MM.1S (cell line): ENCODE measurements around the gene BACE2.

Source experiments
- DNase-seq: peaks from one replicate; pipeline ENCODE4 v3.0.0-alpha.2; 2015
- H2AFZ ChIP-seq: fragments of 300-600 bp; sonication (generic); 2 replicates; pipeline ENCODE4 v1.6.0; 2016; ENCODE audit warnings: antibody characterized with exemption, low read length
- H3F3A ChIP-seq: fragments of 300-600 bp; sonication (generic); 2 replicates; pipeline ENCODE4 v1.6.1; 2016; ENCODE audit warnings: mild to moderate bottlenecking, antibody characterized with exemption, low read length, moderate library complexity, mixed read lengths; ENCODE audit not compliant: insufficient read depth
- H3K27ac ChIP-seq: fragments of 300-600 bp; sonication (generic); 2 replicates; pipeline ENCODE4 v1.5.1; 2016; ENCODE audit warnings: mild to moderate bottlenecking, low read length
- H3K27me3 ChIP-seq: fragments of 300-600 bp; sonication (generic); replicated peaks from 2 replicates; pipeline ENCODE4 v1.6.0; 2016; ENCODE audit warnings: low read length; ENCODE audit not compliant: insufficient read depth
- H3K36me3 ChIP-seq: fragments of 300-600 bp; sonication (generic); replicated peaks from 2 replicates; pipeline ENCODE4 v1.6.1; 2016; ENCODE audit warnings: mild to moderate bottlenecking, low read length, mixed read lengths; ENCODE audit not compliant: insufficient read depth
- H3K4me1 ChIP-seq: fragments of 300-600 bp; sonication (generic); 2 replicates; pipeline ENCODE4 v1.6.1; 2016; ENCODE audit warnings: low read length, mixed read lengths
- H3K4me2 ChIP-seq: fragments of 300-600 bp; sonication (generic); 2 replicates; pipeline ENCODE4 v1.6.0; 2016; ENCODE audit warnings: low read depth, low read length
- H3K4me3 ChIP-seq: fragments of 300-600 bp; sonication (generic); 2 replicates; pipeline ENCODE4 v1.5.1; 2016; ENCODE audit warnings: low read length, mixed read lengths
- H3K79me2 ChIP-seq: fragments of 300-600 bp; sonication (generic); 2 replicates; pipeline ENCODE4 v1.6.1; 2016; ENCODE audit warnings: mixed run types, low read length, mixed read lengths
- H3K9ac ChIP-seq: fragments of 300-600 bp; sonication (generic); 2 replicates; pipeline ENCODE4 v1.6.1; 2016; ENCODE audit warnings: low read length, mixed read lengths
- H3K9me2 ChIP-seq: fragments of 300-600 bp; sonication (generic); replicated peaks from 2 replicates; pipeline ENCODE4 v1.6.1; 2016; ENCODE audit warnings: mild to moderate bottlenecking, low read length, mixed read lengths; ENCODE audit not compliant: insufficient read depth
- H3K9me3 ChIP-seq: fragments of 300-600 bp; sonication (generic); replicated peaks from 2 replicates; pipeline ENCODE4 v1.6.1; 2016; ENCODE audit warnings: mild to moderate bottlenecking, low read length, mixed read lengths; ENCODE audit not compliant: insufficient read depth
- H4K20me1 ChIP-seq: fragments of 300-600 bp; sonication (generic); 2 replicates; pipeline ENCODE4 v1.6.1; 2016; ENCODE audit warnings: mild to moderate bottlenecking, low read length, moderate library complexity, mixed read lengths; ENCODE audit not compliant: insufficient read depth
- CTCF ChIP-seq: fragments of 300-600 bp; sonication (generic); IDR thresholded peaks from 2 replicates; pipeline ENCODE4 v1.5.1; 2016; ENCODE audit warnings: antibody characterized with exemption, low read length, mixed read lengths
- EZH2 ChIP-seq: fragments of 300-600 bp; sonication (generic); optimal IDR thresholded peaks from 2 replicates; pipeline ENCODE3; 2017; ENCODE audit warnings: low read depth, mild to moderate bottlenecking, antibody characterized with exemption, low read length, mixed read lengths
- EZH2phosphoT487 ChIP-seq: fragments of 300-600 bp; sonication (generic); IDR thresholded peaks from 2 replicates; pipeline ENCODE4 v1.6.1; 2018; ENCODE audit warnings: antibody characterized with exemption, low read length

The BACE2 gene

GRCh38 chr21:41250519-41250918 lies 82.6 kb downstream of the BACE2 start:
- no peak overlapping the region for H3K4me3 ChIP-seq
- H3K27ac ChIP-seq, result no peak overlapping the region
- TF ChIP-seq EZH2phosphoT487 (no peak), CTCF (no peak), EZH2 (no peak)
- H3K36me3 ChIP-seq, result no peaks in the 10 kb centered on the region
- no peaks in the 10 kb centered on the region for H3F3A ChIP-seq
- peaks cover 4% of the 10 kb centered on the region; the same call in 1 of the 2 replicates for H3K27me3 ChIP-seq
- no peak overlapping the region for H3K9ac ChIP-seq
- no peaks in the 10 kb centered on the region for H4K20me1 ChIP-seq
- H3K9me2 ChIP-seq, result no peaks in the 10 kb centered on the region
- H3K79me2 ChIP-seq, result no peaks in the 10 kb centered on the region
- H2AFZ ChIP-seq, result no peak overlapping the region
- H3K4me1 ChIP-seq, result no peaks in the 10 kb centered on the region
- DNase-seq, result no peak
- no peak overlapping the region for H3K4me2 ChIP-seq
- no peaks in the 10 kb centered on the region for H3K9me3 ChIP-seq

DNA sequence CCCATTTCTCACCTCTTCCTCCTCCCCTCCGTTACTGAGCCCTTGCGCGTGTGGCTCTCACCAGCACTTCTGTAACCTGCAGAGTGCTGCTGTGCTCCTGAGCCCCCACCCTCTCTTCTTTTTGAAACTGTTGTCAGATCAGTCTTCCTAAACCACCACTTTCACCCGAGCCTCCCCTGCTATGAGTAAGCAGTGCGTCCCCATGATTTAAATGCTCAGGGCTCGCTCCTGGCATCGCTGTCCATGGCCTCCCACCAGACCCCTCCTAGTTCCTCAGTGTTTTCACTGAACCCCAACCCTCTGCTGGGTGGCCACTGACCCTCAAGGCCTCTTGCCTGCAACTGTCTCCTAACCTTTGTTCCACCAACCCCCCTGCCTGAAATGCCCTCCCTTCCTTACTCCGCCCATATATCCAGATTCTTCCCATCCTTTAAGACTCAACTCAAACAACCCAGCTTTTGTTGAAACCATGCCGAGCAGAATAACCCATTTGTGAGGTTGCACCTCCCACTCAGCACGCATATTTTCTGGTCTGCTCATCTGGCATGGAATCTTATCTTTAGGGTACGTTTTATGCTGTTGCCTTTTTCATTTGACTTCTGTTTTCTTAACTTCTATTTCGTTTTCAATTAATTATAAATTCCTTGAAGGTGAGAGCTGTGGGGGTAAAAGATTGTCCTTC lies 84.1 kb downstream of the BACE2 start:
- H3K4me1 ChIP-seq, result no peaks in the 10 kb centered on the region

DNA sequence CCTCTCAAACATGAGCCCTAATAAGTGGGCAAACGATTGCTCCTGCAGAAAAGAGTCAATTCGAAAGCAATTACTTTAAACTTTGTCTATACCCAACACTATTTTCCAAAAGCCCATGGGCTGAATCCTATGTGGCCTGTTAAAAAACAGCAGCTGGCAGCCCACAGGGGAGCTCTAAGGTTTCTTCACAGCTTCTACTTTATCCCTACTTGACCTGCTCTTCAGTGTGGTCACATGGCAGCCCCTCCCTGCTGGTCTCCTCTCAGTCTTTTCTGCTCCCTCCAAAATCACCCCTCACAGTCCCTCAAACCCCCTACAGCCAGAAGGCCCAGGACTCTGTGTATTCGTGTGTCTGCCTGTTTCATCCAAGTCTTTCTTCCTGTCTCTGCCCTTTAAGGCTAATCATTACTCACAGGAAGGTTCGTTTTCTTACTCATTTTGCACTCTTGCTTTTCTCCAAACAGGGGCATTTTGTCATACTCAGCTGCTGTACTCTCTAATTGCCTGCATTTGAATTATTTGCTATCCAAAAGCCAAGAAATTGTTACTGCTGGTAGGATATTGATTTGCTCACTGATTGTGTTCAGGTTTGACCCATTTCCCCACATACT lies 86.2 kb downstream of the BACE2 start:
- 0 out of 2 replicates have a peak, but pooled peaks cover 4% of the 10 kb centered on the region for H3K27me3 ChIP-seq
- no peak overlapping the region for H2AFZ ChIP-seq
- no peak for DNase-seq
- TF ChIP-seq EZH2 (no peak), CTCF (no peak), EZH2phosphoT487 (no peak)
- no peaks in the 10 kb centered on the region for H3K36me3 ChIP-seq
- H3K4me1 ChIP-seq, result no peaks in the 10 kb centered on the region
- no peak overlapping the region for H3K4me3 ChIP-seq
- no peak overlapping the region for H3K4me2 ChIP-seq
- H3K27ac ChIP-seq, result no peak overlapping the region
- H3K9me2 ChIP-seq, result no peaks in the 10 kb centered on the region
- no peaks in the 10 kb centered on the region for H3K79me2 ChIP-seq
- no peaks in the 10 kb centered on the region for H3K9me3 ChIP-seq
- H4K20me1 ChIP-seq, result no peaks in the 10 kb centered on the region
- H3K9ac ChIP-seq, result no peak overlapping the region
- H3F3A ChIP-seq, result no peaks in the 10 kb centered on the region

More for the DNA sequence above, 84.1 kb downstream of the BACE2 start:
- DNase-seq, result no peak
- Histone ChIP-seq H3K9me3 (no peaks in the 10 kb centered on the region), H3K79me2 (no peaks in the 10 kb centered on the region), H3K27ac (no peak overlapping the region), H3F3A (no peaks in the 10 kb centered on the region), H3K9ac (no peak overlapping the region), H3K9me2 (no peaks in the 10 kb centered on the region), H2AFZ (no peak overlapping the region), H3K27me3 (peaks cover 4% of the 10 kb centered on the region; the same call in 1 of the 2 replicates), H3K4me2 (no peak overlapping the region), H3K4me3 (no peak overlapping the region), H4K20me1 (no peaks in the 10 kb centered on the region), H3K36me3 (no peaks in the 10 kb centered on the region)
- TF ChIP-seq CTCF, result no peak
- no peak for TF ChIP-seq EZH2
- TF ChIP-seq EZH2phosphoT487, result no peak
